ENCODE results near the gene UROC1.

- no peak for TF ChIP-seq CTCF (IDR thresholded peaks at IDR 0.05; ENCODE audit: low read length)
- no peak for TF ChIP-seq EZH2phosphoT487 (IDR thresholded peaks at IDR 0.05; ENCODE audit: low read length)
Measured at GRCh38 chr3:126479642-126480041, 37.9 kb downstream of the UROC1 start.
